ENCODE results near the gene ARHGEF17.

- TF ChIP-seq CTCF (conservative IDR thresholded peaks at IDR 0.05) (no peak; the same call in 1 of the 2 replicates), ZFX (IDR thresholded peaks at IDR 0.05) (no peak)
These were observed 34.6 kb downstream of the ARHGEF17 start for GRCh38 chr11:73342633-73343032.

Data from C4-2B (cell line).